Frontal cortex (tissue), 1 donor: ENCODE results near the gene OR1L6. TPM values are rescaled to one million over a fixed set of nuclear protein-coding genes. Genes with fewer than 3 reads are reported as not detected.

Experiments used
- total RNA-seq: library from RNA; depleted of rRNA; stranded (reverse); fragments of >200 nt; gene quantifications from one replicate; pipeline ENCODE4 v1.2.3, GENCODE V29; 2014

Gene OR1L6
- total RNA-seq, 1 donor from 2014 or later: not detected

Other genes with a start within 250 kb of the OR1L6 start
- gene OR1J2, start 231.5 kb upstream of the OR1L6 start, total RNA-seq: not detected
- not detected for gene OR1J4, start 223.2 kb upstream of the OR1L6 start, total RNA-seq
- gene OR1N1, start 215.0 kb upstream of the OR1L6 start, total RNA-seq: not detected
- gene OR1N2, start 189.2 kb upstream of the OR1L6 start, total RNA-seq: not detected
- not detected for gene OR1L8, start 158.9 kb upstream of the OR1L6 start, total RNA-seq
- not detected for gene OR1Q1, start 127.6 kb upstream of the OR1L6 start, total RNA-seq
- gene OR1B1, start 84.7 kb upstream of the OR1L6 start, total RNA-seq: not detected
- not detected for gene OR1L1, start 80.6 kb upstream of the OR1L6 start, total RNA-seq
- gene OR1L3, start 67.2 kb upstream of the OR1L6 start, total RNA-seq: not detected
- gene OR1L4, start 18.3 kb upstream of the OR1L6 start, total RNA-seq: not detected
- not detected for gene OR5C1, start 46.6 kb downstream of the OR1L6 start, total RNA-seq
- gene OR1K1, start 57.8 kb downstream of the OR1L6 start, total RNA-seq: not detected
- gene PDCL, start 86.3 kb downstream of the OR1L6 start, total RNA-seq: 63.6 TPM
- 109 TPM for gene RC3H2, start 163.1 kb downstream of the OR1L6 start, total RNA-seq
- gene ZBTB6, start 171.0 kb downstream of the OR1L6 start, total RNA-seq: 99.5 TPM
- gene ZBTB26, start 189.2 kb downstream of the OR1L6 start, total RNA-seq: 9.8 TPM
- 132 TPM for gene RABGAP1, start 198.7 kb downstream of the OR1L6 start, total RNA-seq